Ascending aorta (tissue), 2 donors: ENCODE results near the gene SHC2. TPM values are rescaled to one million over a fixed set of nuclear protein-coding genes. Genes with fewer than 3 reads are reported as not detected.

Experiments used
- DNase-seq, 2 donors: peaks; one replicate each; pipeline ENCODE4 v3.0.0-alpha.2; 2019; ENCODE audit warnings: low spot score in 2 of 2
- H3K27ac ChIP-seq, 2 donors: fragments of 200-600 bp; sonication (generic); one replicate each; pipeline ENCODE4 v1.5.1; 2016 to 2017; ENCODE audit warnings: mild to moderate bottlenecking in 1 of 2
- H3K27me3 ChIP-seq: fragments of 200-600 bp; sonication (generic); one replicate; pipeline ENCODE4 v1.5.1; 2017
- H3K36me3 ChIP-seq, 2 donors: fragments of 200-600 bp; sonication (generic); one replicate each; pipeline ENCODE4 v1.5.1; 2016
- H3K4me1 ChIP-seq, 2 donors: fragments of 200-600 bp; sonication (generic); one replicate each; pipeline ENCODE4 v1.5.1; 2016 to 2017; ENCODE audit warnings: mild to moderate bottlenecking in 1 of 2
- H3K4me3 ChIP-seq, 2 donors: fragments of 200-600 bp; sonication (generic); one replicate each; pipeline ENCODE4 v1.5.1; 2016 to 2017; ENCODE audit warnings: mild to moderate bottlenecking in 1 of 2
- H3K9me3 ChIP-seq, 2 donors: fragments of 200-600 bp; sonication (generic); one replicate each; pipeline ENCODE4 v1.5.1; 2016
- CTCF ChIP-seq, 3 experiments: fragments of 200-600 bp in 2 of 3; fragments of 450-650 bp in 1 of 3; sonication (generic) in 2 of 3; IDR thresholded peaks; one replicate each; pipeline ENCODE4 v1.5.1; 2016 to 2019; ENCODE audit warnings: antibody characterized with exemption in 3 of 3, mild to moderate bottlenecking in 1 of 3, moderate library complexity in 1 of 3
- intact Hi-C: fragments of 100-400 bp; cut with DNase I; formaldehyde crosslinking; loops from one replicate; pipeline ENCODE4 v1.15.1; 2023
- total RNA-seq: library from RNA; depleted of rRNA; stranded (reverse); fragments of >200 nt; gene quantifications from one replicate; pipeline ENCODE4 v1.1.0, GENCODE V29; 2016

SHC2 gene
- total RNA-seq, 1 donor from 2014 or later: 51.2 TPM

- DNase-seq: peak in 1 of 2 donors; percentile 9
- H3K4me1 ChIP-seq: no peaks in the 10 kb centered on the region
- H3K27ac ChIP-seq: no peak overlapping the region
Observed at GRCh38 chr19:366951-367350, 93.9 kb downstream of the SHC2 start.

More at GRCh38 chr19:366951-367350, 93.9 kb downstream of the SHC2 start:
- TF ChIP-seq CTCF (IDR thresholded peaks at IDR 0.05): no peak
- no peaks in the 10 kb centered on the region for H3K9me3 ChIP-seq
- no peaks in the 10 kb centered on the region for H3K36me3 ChIP-seq
- intact Hi-C loops: no loop called here
- no peaks in the 10 kb centered on the region for H3K27me3 ChIP-seq
- no peak overlapping the region for H3K4me3 ChIP-seq

Other genes with a start within 250 kb of the SHC2 start
- gene PLPP2, start 169.6 kb downstream of the SHC2 start, total RNA-seq: 55.3 TPM
- 128 TPM for gene MIER2, start 116.2 kb downstream of the SHC2 start, total RNA-seq
- gene C2CD4C, start 51.9 kb downstream of the SHC2 start, total RNA-seq: 5.7 TPM
- not detected for gene MADCAM1, start 35.5 kb upstream of the SHC2 start, total RNA-seq
- gene TPGS1, start 46.5 kb upstream of the SHC2 start, total RNA-seq: 89.2 TPM
- gene CDC34, start 70.7 kb upstream of the SHC2 start, total RNA-seq: 124 TPM
- gene GZMM, start 83.0 kb upstream of the SHC2 start, total RNA-seq: not detected
- gene BSG, start 111.6 kb upstream of the SHC2 start, total RNA-seq: 647 TPM
- gene HCN2, start 128.8 kb upstream of the SHC2 start, total RNA-seq: not detected
- 26.8 TPM for gene POLRMT, start 172.5 kb upstream of the SHC2 start, total RNA-seq
- not detected for gene FGF22, start 178.8 kb upstream of the SHC2 start, total RNA-seq
- gene RNF126, start 202.2 kb upstream of the SHC2 start, total RNA-seq: 39.0 TPM
- 541 TPM for gene FSTL3, start 215.4 kb upstream of the SHC2 start, total RNA-seq
- not detected for gene PRSS57, start 234.4 kb upstream of the SHC2 start, total RNA-seq
- gene PALM, start 247.9 kb upstream of the SHC2 start, total RNA-seq: 107 TPM